ENCODE data around the gene NMT1.

- TF ChIP-seq CTCF (conservative IDR thresholded peaks at IDR 0.05) (no peak), ZFX (IDR thresholded peaks at IDR 0.05) (no peak)
Observed at GRCh38 chr17:45104497-45104896, 43.4 kb downstream of the NMT1 start.

All from C4-2B (cell line).